PC-9 (cell line): ENCODE results near the gene LPCAT1. TPM values are rescaled to one million over a fixed set of nuclear protein-coding genes. Genes with fewer than 3 reads are reported as not detected.
"Not testable (repeated sequence)": the region's sequence is repeated elsewhere in the genome, so short reads cannot be mapped to it uniquely, and the experiment has no call there.

Experiments
- BruUV-seq: library from RNA; stranded (reverse); fragments of 400-500 nt; replicated peaks from 2 replicates; lab custom pipeline; 2021; lab: Mats Ljungman, UMichigan
- CTCF ChIA-PET: fragments of 300-600 bp; sonication (Branson Sonifier 250); formaldehyde crosslinking; loops from one replicate; lab custom pipeline; 2022; ENCODE audit warnings: antibody characterized with exemption; lab: Charles Lee
- POLR2A ChIA-PET: fragments of 300-600 bp; sonication (Branson Sonifier 250); formaldehyde crosslinking; loops from one replicate; lab custom pipeline; 2022; ENCODE audit warnings: antibody characterized with exemption; ENCODE audit not compliant: unreplicated experiment; lab: Charles Lee
- DNase-seq, 2 experiments: peaks; one replicate each; pipeline versions ENCODE4 v3.0.0 to v3.0.0-alpha.2; 2015 to 2022; ENCODE audit warnings: mixed read lengths in 1 of 2
- H2AFZ ChIP-seq: fragments of 200-600 bp; sonication (generic); 2 replicates; pipeline ENCODE4 v1.8.1; 2017; ENCODE audit warnings: antibody characterized with exemption
- H3F3A ChIP-seq: fragments of 200-600 bp; sonication (generic); 2 replicates; pipeline ENCODE4 v1.8.1; 2017; ENCODE audit warnings: antibody characterized with exemption, mild to moderate bottlenecking, low read depth; ENCODE audit not compliant: insufficient read depth
- H3K27ac ChIP-seq: fragments of 200-600 bp; sonication (generic); 2 replicates; pipeline ENCODE4 v1.6.1; 2016; ENCODE audit warnings: mixed run types
- H3K27me3 ChIP-seq: fragments of 200-600 bp; sonication (generic); 2 replicates; pipeline ENCODE4 v1.6.1; 2016; ENCODE audit warnings: low read depth, mixed run types; ENCODE audit not compliant: insufficient read depth
- H3K36me3 ChIP-seq: fragments of 200-600 bp; sonication (generic); 2 replicates; pipeline ENCODE4 v1.6.1; 2016; ENCODE audit warnings: low read depth, mixed run types
- H3K4me1 ChIP-seq: fragments of 200-600 bp; sonication (generic); replicated peaks from 2 replicates; pipeline ENCODE4 v1.6.1; 2016; ENCODE audit warnings: mixed run types; ENCODE audit not compliant: insufficient read depth
- H3K4me2 ChIP-seq: fragments of 200-600 bp; sonication (generic); 2 replicates; pipeline ENCODE4 v1.6.1; 2017; ENCODE audit warnings: mixed run types
- H3K4me3 ChIP-seq: fragments of 200-600 bp; sonication (generic); 2 replicates; pipeline ENCODE4 v1.6.1; 2016; ENCODE audit warnings: mixed run types
- H3K79me2 ChIP-seq: fragments of 200-600 bp; sonication (generic); 2 replicates; pipeline ENCODE4 v1.6.1; 2017; ENCODE audit warnings: low read depth, mixed run types
- H3K9me2 ChIP-seq: fragments of 200-600 bp; sonication (generic); 2 replicates; pipeline ENCODE4 v1.8.1; 2017; ENCODE audit warnings: mild to moderate bottlenecking; ENCODE audit not compliant: insufficient read depth
- H3K9me3 ChIP-seq: fragments of 200-600 bp; sonication (generic); 2 replicates; pipeline ENCODE4 v1.8.1; 2016; ENCODE audit warnings: low read depth; ENCODE audit not compliant: insufficient read depth
- H4K20me1 ChIP-seq: fragments of 200-600 bp; sonication (generic); 2 replicates; pipeline ENCODE4 v1.8.1; 2017; ENCODE audit not compliant: insufficient read depth
- EZH2 ChIP-seq: fragments of 200-600 bp; sonication (generic); IDR thresholded peaks from 2 replicates; pipeline ENCODE4 v1.8.0; 2017; ENCODE audit warnings: antibody characterized with exemption, low read depth
- intact Hi-C: fragments of 100-400 bp; cut with micrococcal nuclease; formaldehyde crosslinking; loops from one replicate; pipeline ENCODE4 v1.10.0; 2022; ENCODE audit not compliant: unreplicated experiment
- total RNA-seq: library from RNA; stranded (reverse); gene quantifications from 2 replicates; pipeline ENCODE4 v1.2.3, GENCODE V29; 2021
- TF ChIP-seq, protein P1 (sequence below): fragments of 200-600 bp; sonication (generic); conservative IDR thresholded peaks from 2 replicates; pipeline ENCODE4 v1.6.1; 2017; ENCODE audit warnings: mixed run types, antibody characterized with exemption, mild to moderate bottlenecking, moderate library complexity

The LPCAT1 gene
- total RNA-seq, 1 experiment from 2014 or later: 96.1 TPM

DNA sequence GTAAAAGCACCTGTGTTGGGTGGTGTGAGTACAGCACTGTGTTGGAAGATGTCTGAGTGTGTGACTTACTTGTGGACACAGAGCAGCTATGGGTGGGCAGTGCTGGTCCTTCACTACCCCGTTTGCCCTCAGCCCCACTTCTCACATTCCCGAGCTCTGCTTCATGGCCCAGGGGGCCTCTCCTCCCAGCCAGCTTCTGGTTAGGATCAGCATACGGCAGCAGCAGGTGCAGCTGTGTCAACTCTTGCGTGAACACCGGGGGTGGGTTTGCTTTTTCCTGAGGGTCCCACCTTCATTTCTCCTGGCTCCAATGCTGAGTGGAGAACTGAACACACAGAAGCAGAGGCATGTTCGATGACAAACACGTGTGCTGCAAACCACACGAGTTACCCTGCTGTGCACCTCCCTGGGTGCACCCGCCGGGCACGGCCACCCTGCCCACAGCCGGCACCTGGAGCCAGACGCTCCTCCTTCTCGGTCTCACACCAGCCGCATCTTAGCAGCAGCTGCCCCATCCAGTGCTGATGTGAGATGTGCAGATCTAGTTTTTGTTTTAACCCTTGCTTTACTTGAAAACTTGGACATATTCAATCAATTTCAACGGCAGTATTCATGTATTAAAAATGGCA, 63.6 kb downstream of the LPCAT1 start:
- Histone ChIP-seq H3K79me2 (no peaks in the 10 kb centered on the region), H2AFZ (no peak overlapping the region), H3K4me3 (no peak overlapping the region), H3F3A (peaks cover 23% of the 10 kb centered on the region), H3K4me1 (no peaks in the 10 kb centered on the region), H3K27ac (no peak overlapping the region), H3K4me2 (no peak overlapping the region), H3K27me3 (no peaks in the 10 kb centered on the region), H3K36me3 (peaks cover 14% of the 10 kb centered on the region; the same call in 1 of the 2 replicates), H4K20me1 (peaks cover 3% of the 10 kb centered on the region), H3K9me3 (peaks cover 30% of the 10 kb centered on the region), H3K9me2 (no peaks in the 10 kb centered on the region)
- TF ChIP-seq, protein P1, sequence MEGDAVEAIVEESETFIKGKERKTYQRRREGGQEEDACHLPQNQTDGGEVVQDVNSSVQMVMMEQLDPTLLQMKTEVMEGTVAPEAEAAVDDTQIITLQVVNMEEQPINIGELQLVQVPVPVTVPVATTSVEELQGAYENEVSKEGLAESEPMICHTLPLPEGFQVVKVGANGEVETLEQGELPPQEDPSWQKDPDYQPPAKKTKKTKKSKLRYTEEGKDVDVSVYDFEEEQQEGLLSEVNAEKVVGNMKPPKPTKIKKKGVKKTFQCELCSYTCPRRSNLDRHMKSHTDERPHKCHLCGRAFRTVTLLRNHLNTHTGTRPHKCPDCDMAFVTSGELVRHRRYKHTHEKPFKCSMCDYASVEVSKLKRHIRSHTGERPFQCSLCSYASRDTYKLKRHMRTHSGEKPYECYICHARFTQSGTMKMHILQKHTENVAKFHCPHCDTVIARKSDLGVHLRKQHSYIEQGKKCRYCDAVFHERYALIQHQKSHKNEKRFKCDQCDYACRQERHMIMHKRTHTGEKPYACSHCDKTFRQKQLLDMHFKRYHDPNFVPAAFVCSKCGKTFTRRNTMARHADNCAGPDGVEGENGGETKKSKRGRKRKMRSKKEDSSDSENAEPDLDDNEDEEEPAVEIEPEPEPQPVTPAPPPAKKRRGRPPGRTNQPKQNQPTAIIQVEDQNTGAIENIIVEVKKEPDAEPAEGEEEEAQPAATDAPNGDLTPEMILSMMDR: no peak
- no peak for TF ChIP-seq EZH2
- no peak for DNase-seq
- intact Hi-C loops: no loop called here
- BruUV-seq: no TSS peak
- ChIA-PET POLR2A (no interaction called here), CTCF (no interaction called here)

DNA sequence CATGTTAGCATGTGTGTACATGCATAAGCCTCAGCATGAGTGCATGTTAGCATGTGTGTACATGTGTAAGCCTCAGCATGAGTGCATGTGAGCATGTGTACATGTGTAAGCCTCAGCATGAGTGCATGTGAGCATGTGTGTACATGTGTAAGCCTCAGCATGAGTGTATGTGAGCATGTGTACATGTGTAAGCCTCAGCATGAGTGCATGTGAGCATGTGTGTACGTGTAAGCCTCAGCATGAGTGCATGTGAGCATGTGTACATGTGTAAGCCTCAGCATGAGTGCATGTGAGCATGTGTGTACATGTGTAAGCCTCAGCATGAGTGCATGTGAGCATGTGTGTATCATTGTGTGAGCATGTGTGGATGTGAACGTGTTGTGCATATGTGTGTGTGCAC, 64.3 kb downstream of the LPCAT1 start:
- peaks cover 14% of the 10 kb centered on the region; the same call in 1 of the 2 replicates for H3K36me3 ChIP-seq
- peaks cover 34% of the 10 kb centered on the region for H3K9me3 ChIP-seq
- H3K79me2 ChIP-seq, CTCF ChIA-PET, H3K27me3 ChIP-seq, H4K20me1 ChIP-seq, intact Hi-C loops, H3K27ac ChIP-seq, H3K4me1 ChIP-seq, BruUV-seq, H2AFZ ChIP-seq, DNase-seq, POLR2A ChIA-PET, H3K4me2 ChIP-seq, H3K4me3 ChIP-seq, H3K9me2 ChIP-seq: not testable (repeated sequence)
- peaks cover 16% of the 10 kb centered on the region for H3F3A ChIP-seq

DNA sequence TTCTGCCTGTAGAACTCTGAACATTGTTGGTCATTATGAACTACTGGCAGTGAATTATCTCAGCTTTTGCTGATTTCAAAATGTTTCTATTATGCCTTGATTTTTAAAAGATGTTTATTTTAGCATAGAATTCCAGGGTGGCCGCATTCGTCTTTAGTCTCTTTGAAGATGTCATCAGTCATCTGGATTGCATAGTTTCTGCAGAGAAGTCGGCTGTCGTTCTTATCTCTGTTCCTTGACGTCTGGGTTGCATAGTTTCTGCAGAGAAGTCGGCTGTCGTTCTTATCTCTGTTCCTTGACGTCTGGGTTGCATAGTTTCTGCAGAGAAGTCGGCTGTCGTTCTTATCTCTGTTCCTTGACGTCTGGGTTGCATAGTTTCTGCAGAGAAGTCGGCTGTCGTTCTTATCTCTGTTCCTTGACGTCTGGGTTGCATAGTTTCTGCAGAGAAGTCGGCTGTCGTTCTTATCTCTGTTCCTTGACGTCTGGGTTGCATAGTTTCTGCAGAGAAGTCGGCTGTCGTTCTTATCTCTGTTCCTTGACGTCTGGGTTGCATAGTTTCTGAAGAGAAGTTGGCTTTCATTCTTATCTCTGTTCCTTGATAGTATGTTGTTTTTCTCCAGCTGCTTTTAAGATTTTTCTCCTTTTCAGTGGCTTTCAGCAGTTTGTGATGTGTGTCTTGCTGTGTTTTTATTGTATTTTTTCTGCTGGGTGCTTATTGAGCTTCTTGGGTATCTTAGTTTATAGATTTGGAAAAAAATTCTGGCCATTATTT, 67.5 kb downstream of the LPCAT1 start:
- H3K4me2 ChIP-seq, H3K79me2 ChIP-seq, H4K20me1 ChIP-seq, H3K9me2 ChIP-seq, CTCF ChIA-PET, H3K4me3 ChIP-seq, H2AFZ ChIP-seq, H3K4me1 ChIP-seq, H3K27ac ChIP-seq, intact Hi-C loops, BruUV-seq, POLR2A ChIA-PET, DNase-seq, H3K36me3 ChIP-seq: not testable (repeated sequence)
- peaks cover 35% of the 10 kb centered on the region for H3K27me3 ChIP-seq
- peaks cover 14% of the 10 kb centered on the region for H3F3A ChIP-seq
- H3K9me3 ChIP-seq: peaks cover 42% of the 10 kb centered on the region

DNA sequence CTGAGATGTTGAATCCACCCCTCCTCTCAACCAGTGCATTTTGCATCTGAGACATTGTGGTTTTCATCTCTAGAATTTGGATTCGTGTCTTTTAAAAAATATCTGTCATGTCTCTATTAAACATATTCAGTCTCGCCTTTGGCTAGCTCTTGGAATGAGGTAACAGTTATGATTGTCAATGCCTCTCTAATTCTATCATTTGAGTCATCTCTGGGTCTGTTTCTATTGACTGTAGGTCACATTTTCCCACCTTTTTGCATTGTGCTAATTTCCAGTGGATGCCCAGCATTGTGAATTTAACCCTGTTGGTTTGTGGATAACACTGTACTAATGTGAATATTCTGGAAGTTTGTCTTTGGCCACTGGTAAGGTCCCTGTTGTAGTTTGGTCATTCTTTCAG, 70.1 kb downstream of the LPCAT1 start:
- no peaks in the 10 kb centered on the region for H3K9me2 ChIP-seq
- TF ChIP-seq, protein P1: no peak
- TF ChIP-seq EZH2: no peak
- POLR2A ChIA-PET: no interaction called here
- H3K36me3 ChIP-seq: no peaks in the 10 kb centered on the region
- no peak overlapping the region for H3K27ac ChIP-seq
- H3K27me3 ChIP-seq: peaks cover 62% of the 10 kb centered on the region
- H3F3A ChIP-seq: no peaks in the 10 kb centered on the region
- CTCF ChIA-PET: no interaction called here
- DNase-seq: no peak
- no peaks in the 10 kb centered on the region for H4K20me1 ChIP-seq
- intact Hi-C loops: no loop called here
- H3K4me1 ChIP-seq: no peaks in the 10 kb centered on the region
- peaks cover 42% of the 10 kb centered on the region for H3K9me3 ChIP-seq
- H2AFZ ChIP-seq: no peak overlapping the region
- no TSS peak for BruUV-seq
- no peak overlapping the region for H3K4me3 ChIP-seq
- H3K4me2 ChIP-seq: no peak overlapping the region
- H3K79me2 ChIP-seq: no peaks in the 10 kb centered on the region
